Measurements from ENCODE around the gene SMOC2. TPM values are rescaled to one million over a fixed set of nuclear protein-coding genes. Genes with fewer than 3 reads are reported as not detected.
A peak's percentile ranks its signal among the peaks of the same experiment; 100 is the strongest.

Gene SMOC2
- total RNA-seq, 4 donors from 2014 or later, result 9.0 to 25.7 (median 15.2) TPM

- Histone ChIP-seq H3K4me1 (peaks cover 0 to 11% of the 10 kb centered on the region in 2 donors), H3K4me3 (replicated peaks in 1 of 3) (no peak overlapping the region), H3K27ac (no peak overlapping the region), H3K27me3 (no peaks in the 10 kb centered on the region), H3K9me3 (no peaks in the 10 kb centered on the region), H3K36me3 (no peaks in the 10 kb centered on the region)
- intact Hi-C loops (cut with DNase I), result no loop called here
- 88 to 91% methylated on average over 8 of the region's 8 CpGs for WGBS, 2 donors
- no peak for DNase-seq
- TF ChIP-seq CTCF (IDR thresholded peaks at IDR 0.05), result no peak
- no peak for TF ChIP-seq POLR2A (IDR thresholded peaks at IDR 0.05)
Observed at GRCh38 chr6:168427184-168427583, 13.8 kb upstream of the SMOC2 start.

GRCh38 chr6:168428052-168428826, 12.7 kb upstream of the SMOC2 start:
- no peaks in the 10 kb centered on the region for H3K9me3 ChIP-seq
- WGBS, 2 donors, result 58 to 66% methylated on average over 14 of the region's 14 CpGs
- H3K36me3 ChIP-seq, result no peaks in the 10 kb centered on the region
- H3K27me3 ChIP-seq, result no peaks in the 10 kb centered on the region
- intact Hi-C loops (cut with DNase I), result no loop called here
- H3K27ac ChIP-seq, result no peak overlapping the region
- no peak overlapping the region for H3K4me3 ChIP-seq (replicated peaks in 1 of 3)
- H3K4me1 ChIP-seq, result peaks cover 2 to 11% of the 10 kb centered on the region in 2 donors
- TF ChIP-seq POLR2A (IDR thresholded peaks at IDR 0.05), result no peak
- TF ChIP-seq CTCF (IDR thresholded peaks at IDR 0.05), result no peak
- DNase-seq, result peak; percentile 56 to 70

- no peak for TF ChIP-seq CTCF (IDR thresholded peaks at IDR 0.05)
- no peak for TF ChIP-seq POLR2A (IDR thresholded peaks at IDR 0.05)
Observed at GRCh38 chr6:168428863-168429262, 12.1 kb upstream of the SMOC2 start.

GRCh38 chr6:168432196-168432595, 8.8 kb upstream of the SMOC2 start:
- Histone ChIP-seq H3K27ac (no peak overlapping the region), H3K9me3 (no peaks in the 10 kb centered on the region), H3K4me1 (peaks cover 4 to 11% of the 10 kb centered on the region in 2 donors), H3K27me3 (no peaks in the 10 kb centered on the region), H3K36me3 (no peaks in the 10 kb centered on the region), H3K4me3 (replicated peaks in 1 of 3) (no peak overlapping the region)
- WGBS, 2 donors, result 92 to 95% methylated on average over 8 to 9 of the region's 9 CpGs
- no peak for TF ChIP-seq POLR2A (IDR thresholded peaks at IDR 0.05)
- DNase-seq, result no peak
- intact Hi-C loops (cut with DNase I), result no loop called here

More at GRCh38 chr6:168428863-168429262, 12.1 kb upstream of the SMOC2 start:
- H3K4me3 ChIP-seq (replicated peaks in 1 of 3), result no peak overlapping the region
- DNase-seq, result no peak
- no peak overlapping the region for H3K27ac ChIP-seq
- no peaks in the 10 kb centered on the region for H3K27me3 ChIP-seq
- WGBS, 2 donors, result 90 to 97% methylated on average over 1 of the region's 1 CpG
- peaks cover 4 to 11% of the 10 kb centered on the region in 2 donors for H3K4me1 ChIP-seq
- no peaks in the 10 kb centered on the region for H3K36me3 ChIP-seq
- intact Hi-C loops (cut with DNase I), result no loop called here
- H3K9me3 ChIP-seq, result no peaks in the 10 kb centered on the region

- DNase-seq, result no peak
- 84 to 88% methylated on average over 8 of the region's 8 CpGs for WGBS, 2 donors
- intact Hi-C loops (cut with DNase I), result no loop called here
Observed at GRCh38 chr6:168433898-168434297, 7.1 kb upstream of the SMOC2 start.

More at GRCh38 chr6:168433898-168434297, 7.1 kb upstream of the SMOC2 start:
- H3K4me1 ChIP-seq, result peaks cover 0 to 4% of the 10 kb centered on the region in 2 donors
- no peak overlapping the region for H3K4me3 ChIP-seq (replicated peaks in 1 of 3)
- no peaks in the 10 kb centered on the region for H3K9me3 ChIP-seq
- no peaks in the 10 kb centered on the region for H3K36me3 ChIP-seq
- H3K27ac ChIP-seq, result no peak overlapping the region
- TF ChIP-seq POLR2A (IDR thresholded peaks at IDR 0.05), result no peak
- TF ChIP-seq CTCF (IDR thresholded peaks at IDR 0.05), result no peak
- H3K27me3 ChIP-seq, result no peaks in the 10 kb centered on the region

Data from thyroid gland (tissue), 4 donors.